ENCODE data around the gene TBC1D4. TPM values are rescaled to one million over a fixed set of nuclear protein-coding genes. Genes with fewer than 3 reads are reported as not detected.

The TBC1D4 gene
- total RNA-seq: 14.0 and 21.3 TPM in 2 replicates

DNA sequence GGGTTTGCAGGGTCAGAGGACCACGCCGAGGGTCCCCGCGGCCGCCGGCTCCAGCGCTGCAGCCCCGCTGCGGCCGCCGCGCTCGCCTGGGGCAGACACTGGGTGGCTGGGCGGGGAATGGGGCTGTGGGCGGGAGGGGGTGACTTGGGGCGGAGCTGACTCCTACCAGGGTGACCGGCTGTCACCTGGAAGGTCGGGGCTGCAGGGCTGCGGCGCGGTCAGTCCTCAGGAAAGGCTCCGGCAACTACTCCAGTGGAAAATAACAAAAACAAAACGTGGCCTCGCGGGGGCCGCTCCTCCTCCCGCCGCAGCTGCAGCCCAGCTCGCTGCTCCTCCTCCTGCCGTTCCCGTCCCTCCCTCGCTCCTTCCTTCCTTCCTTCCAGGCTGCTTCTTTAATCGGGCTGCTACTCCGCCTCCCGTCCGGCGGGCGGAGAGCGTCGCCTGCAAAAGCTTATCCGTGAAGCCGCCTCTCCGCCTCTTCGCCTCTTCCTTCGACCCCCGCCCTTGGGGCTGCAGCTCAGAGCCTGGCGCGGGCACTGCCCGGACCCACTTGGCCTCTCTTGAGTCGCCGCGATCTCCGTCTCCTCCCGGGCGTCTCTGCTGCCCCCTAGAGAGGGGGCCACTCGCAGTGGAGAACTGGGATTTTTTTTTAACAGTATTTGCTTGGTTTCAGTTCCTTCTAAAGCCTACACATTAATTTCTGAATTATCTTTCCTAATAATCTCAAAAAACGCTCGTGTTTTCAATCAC is at the start of gene TBC1D4:
TBC1D4 (minus strand) TSS at position 100 of the 750 bp plus-strand sequence. CDS start 402 bp downstream, outside the sequence.

Other genes starting within 250 kb of the TBC1D4 start
- gene COMMD6, start 55.7 kb upstream of the TBC1D4 start, total RNA-seq: 25.2 and 36.0 TPM in 2 replicates
- 42.2 and 65.8 TPM in 2 replicates for gene UCHL3, start 67.6 kb upstream of the TBC1D4 start, total RNA-seq
- gene LMO7, start 154.2 kb upstream of the TBC1D4 start, total RNA-seq: 19.1 and 25.6 TPM in 2 replicates